HEK293T (cell line): Measurements from ENCODE around the gene DCUN1D2.

ENCODE experiments used
- CTCF ChIA-PET: fragments of 350-600 bp; formaldehyde crosslinking; extraction: SDS; loops from one replicate; lab custom pipeline; 2021; ENCODE audit warnings: antibody characterized with exemption, inconsistent platforms; lab: Yijun Ruan, JAX
- POLR2A ChIA-PET: fragments of 350-600 bp; formaldehyde crosslinking; extraction: SDS; loops from one replicate; lab custom pipeline; 2020; ENCODE audit warnings: antibody characterized with exemption, inconsistent platforms; lab: Yijun Ruan, JAX
- DNase-seq: peaks from one replicate; pipeline ENCODE4 v3.0.0; 2012; ENCODE audit warnings: mixed read lengths; ENCODE audit errors: extremely low spot score
- ARNT ChIP-seq: fragments of 450-650 bp; IDR thresholded peaks from 2 replicates; pipeline ENCODE4 v1.6.1; 2017; ENCODE audit warnings: mild to moderate bottlenecking
- BHLHE40 ChIP-seq: fragments of 450-650 bp; IDR thresholded peaks from 2 replicates; pipeline ENCODE4 v1.6.1; 2016; ENCODE audit warnings: mild to moderate bottlenecking, moderate library complexity, borderline replicate concordance
- CTBP1 ChIP-seq: fragments of 450-650 bp; IDR thresholded peaks from 2 replicates; pipeline ENCODE4 v1.6.1; 2016; ENCODE audit warnings: borderline replicate concordance
- ELF4 ChIP-seq: fragments of 450-650 bp; IDR thresholded peaks from 2 replicates; pipeline ENCODE4 v1.6.1; 2017; ENCODE audit warnings: antibody characterized with exemption
- FOXA1 ChIP-seq: fragments of 450-650 bp; IDR thresholded peaks from 2 replicates; pipeline ENCODE4 v1.6.1; 2016; ENCODE audit warnings: mild to moderate bottlenecking
- FOXK2 ChIP-seq: fragments of 450-650 bp; IDR thresholded peaks from 2 replicates; pipeline ENCODE4 v1.6.1; 2016; ENCODE audit warnings: mild to moderate bottlenecking
- FOXM1 ChIP-seq: fragments of 450-650 bp; IDR thresholded peaks from 2 replicates; pipeline ENCODE4 v1.6.1; 2017; ENCODE audit warnings: mild to moderate bottlenecking, borderline replicate concordance
- HDGF ChIP-seq: fragments of 450-650 bp; IDR thresholded peaks from 2 replicates; pipeline ENCODE4 v1.6.1; 2017; ENCODE audit warnings: antibody characterized with exemption, borderline replicate concordance
- L3MBTL2 ChIP-seq: fragments of 450-650 bp; conservative IDR thresholded peaks from 2 replicates; pipeline ENCODE4 v1.6.1; 2016; ENCODE audit warnings: mild to moderate bottlenecking
- LEF1 ChIP-seq: fragments of 450-650 bp; IDR thresholded peaks from 2 replicates; pipeline ENCODE4 v1.6.1; 2017; ENCODE audit warnings: mild to moderate bottlenecking, borderline replicate concordance
- NFRKB ChIP-seq: fragments of 450-650 bp; IDR thresholded peaks from 2 replicates; pipeline ENCODE4 v1.6.1; 2016; ENCODE audit warnings: mild to moderate bottlenecking, moderate library complexity
- PKNOX1 ChIP-seq: fragments of 450-650 bp; IDR thresholded peaks from 2 replicates; pipeline ENCODE4 v1.6.1; 2016
- SP1 ChIP-seq: fragments of 450-650 bp; IDR thresholded peaks from 2 replicates; pipeline ENCODE4 v1.6.1; 2017
- SUZ12 ChIP-seq: fragments of 450-650 bp; IDR thresholded peaks from 2 replicates; pipeline ENCODE4 v1.6.1; 2016; ENCODE audit warnings: mild to moderate bottlenecking
- TARDBP ChIP-seq: fragments of 450-650 bp; IDR thresholded peaks from 2 replicates; pipeline ENCODE4 v1.6.1; 2016
- ZNF384 ChIP-seq: fragments of 450-650 bp; IDR thresholded peaks from 2 replicates; pipeline ENCODE4 v1.6.1; 2016

Gene DCUN1D2

GRCh38 chr13:113518076-113518803, 27.7 kb upstream of the DCUN1D2 start:
- TF ChIP-seq ELF4 (no peak), FOXM1 (no peak), LEF1 (no peak), FOXA1 (no peak), CTBP1 (no peak), PKNOX1 (no peak), BHLHE40 (no peak), ZNF384 (no peak), HDGF (no peak), NFRKB (no peak), L3MBTL2 (no peak)
- ChIA-PET POLR2A (no interaction called here), CTCF (no interaction called here)
- DNase-seq: no peak

- CTCF ChIA-PET: no interaction called here
- DNase-seq: no peak
- POLR2A ChIA-PET: no interaction called here
- TF ChIP-seq NFRKB (no peak), HDGF (no peak), CTBP1 (no peak), BHLHE40 (no peak), ZNF384 (no peak), L3MBTL2 (no peak), FOXM1 (no peak), LEF1 (no peak), PKNOX1 (no peak), SP1 (no peak), SUZ12 (no peak), ARNT (no peak), TARDBP (no peak), ELF4 (no peak), FOXA1 (no peak), FOXK2 (no peak)
These were observed 24.3 kb upstream of the DCUN1D2 start for GRCh38 chr13:113514847-113515246.

- ChIA-PET CTCF (no interaction called here), POLR2A (no interaction called here)
- no peak for DNase-seq
- no peak for TF ChIP-seq FOXA1
- TF ChIP-seq PKNOX1: no peak
- TF ChIP-seq FOXM1: no peak
- TF ChIP-seq ELF4: no peak
These were observed 23.2 kb upstream of the DCUN1D2 start for GRCh38 chr13:113513761-113514160.

- TF ChIP-seq FOXM1 (no peak), FOXA1 (no peak), ZNF384 (no peak), BHLHE40 (no peak), CTBP1 (no peak), ELF4 (no peak), ARNT (no peak), PKNOX1 (no peak), HDGF (no peak), SP1 (no peak), L3MBTL2 (no peak), NFRKB (no peak), TARDBP (no peak)
- POLR2A ChIA-PET: no interaction called here
- CTCF ChIA-PET: no interaction called here
These were observed 20.9 kb upstream of the DCUN1D2 start for GRCh38 chr13:113511361-113511760.

GRCh38 chr13:113510871-113511270, 20.4 kb upstream of the DCUN1D2 start:
- ChIA-PET CTCF (no interaction called here), POLR2A (no interaction called here)
- no peak for DNase-seq
- no peak for TF ChIP-seq FOXA1
- TF ChIP-seq PKNOX1: no peak
- no peak for TF ChIP-seq ELF4

More at GRCh38 chr13:113511361-113511760, 20.9 kb upstream of the DCUN1D2 start:
- no peak for DNase-seq

GRCh38 chr13:113509989-113510388, 19.5 kb upstream of the DCUN1D2 start:
- ChIA-PET POLR2A (no interaction called here), CTCF (no interaction called here)
- no peak for DNase-seq
- no peak for TF ChIP-seq FOXM1
- no peak for TF ChIP-seq BHLHE40
- no peak for TF ChIP-seq SUZ12
- TF ChIP-seq CTBP1: no peak
- TF ChIP-seq LEF1: no peak
- TF ChIP-seq HDGF: no peak
- no peak for TF ChIP-seq SP1
- TF ChIP-seq PKNOX1: no peak
- TF ChIP-seq ZNF384: no peak
- TF ChIP-seq FOXK2: no peak
- no peak for TF ChIP-seq ELF4
- no peak for TF ChIP-seq FOXA1
- no peak for TF ChIP-seq NFRKB
- TF ChIP-seq TARDBP: no peak
- TF ChIP-seq ARNT: no peak
- no peak for TF ChIP-seq L3MBTL2
